Keratinocyte (primary cell): Measurements from ENCODE around the gene AGFG2. TPM values are rescaled to one million over a fixed set of nuclear protein-coding genes. Genes with fewer than 3 reads are reported as not detected.

Experiments used
- DNase-seq: peaks from one replicate; pipeline ENCODE4 v3.0.0-alpha.2; 2011; ENCODE audit warnings: low read depth, missing footprints, low spot score
- FAIRE-seq: peaks from 2 replicates; lab custom pipeline; 2011; peaks lifted over from hg19 to GRCh38; lab: Jason Lieb, UNC
- H2AFZ ChIP-seq: 2 replicates; pipeline ENCODE4 v1.6.0; 2012; ENCODE audit warnings: low read length, control low read depth, inconsistent platforms; ENCODE audit not compliant: control insufficient read depth
- H3K27ac ChIP-seq: 2 replicates; pipeline ENCODE4 v1.5.1; 2011; ENCODE audit warnings: low read length; ENCODE audit not compliant: control insufficient read depth, insufficient read depth
- H3K27me3 ChIP-seq: 3 replicates; pipeline ENCODE4 v1.6.0; 2011; ENCODE audit warnings: low read length; ENCODE audit not compliant: control insufficient read depth, insufficient read depth; ENCODE audit errors: extremely low read depth
- H3K36me3 ChIP-seq, 2 experiments: 2 replicates in 1 of 2; 3 replicates in 1 of 2; pipeline ENCODE4 v1.5.1; 2011; ENCODE audit warnings: low read length in 2 of 2, mild to moderate bottlenecking in 1 of 2; ENCODE audit not compliant: control insufficient read depth in 2 of 2, insufficient read depth in 2 of 2; ENCODE audit errors: extremely low read depth in 1 of 2
- H3K4me1 ChIP-seq: 3 replicates; pipeline ENCODE4 v1.5.1; 2011; ENCODE audit warnings: low read length; ENCODE audit not compliant: control insufficient read depth, insufficient read depth; ENCODE audit errors: extremely low read depth
- H3K4me2 ChIP-seq: 3 replicates; pipeline ENCODE4 v1.6.0; 2011; ENCODE audit warnings: low read depth, low read length; ENCODE audit not compliant: control insufficient read depth, insufficient read depth; ENCODE audit errors: extremely low read depth
- H3K4me3 ChIP-seq, 3 experiments: fragments of 200-600 bp in 1 of 3; sonication (generic) in 1 of 3; 2 replicates in 2 of 3; 3 replicates in 1 of 3; pipeline ENCODE4 v1.5.1; 2011 to 2016; ENCODE audit warnings: low read length in 3 of 3, mild to moderate bottlenecking in 3 of 3, control low read depth in 2 of 3, inconsistent platforms in 1 of 3, low read depth in 1 of 3, mixed read lengths in 1 of 3, mixed run types in 1 of 3, moderate library complexity in 1 of 3; ENCODE audit not compliant: control insufficient read depth in 2 of 3, insufficient read depth in 2 of 3; ENCODE audit errors: extremely low read depth in 1 of 3
- H3K79me2 ChIP-seq: 2 replicates; pipeline ENCODE4 v1.6.0; 2012; ENCODE audit warnings: low read length; ENCODE audit not compliant: control insufficient read depth, insufficient read depth
- H3K9ac ChIP-seq: 3 replicates; pipeline ENCODE4 v1.6.0; 2011; ENCODE audit warnings: low read length; ENCODE audit not compliant: control insufficient read depth, insufficient read depth; ENCODE audit errors: extremely low read depth
- H3K9me1 ChIP-seq: 3 replicates; pipeline ENCODE4 v1.6.0; 2011; ENCODE audit warnings: low read length; ENCODE audit not compliant: control insufficient read depth, insufficient read depth; ENCODE audit errors: extremely low read depth
- H3K9me3 ChIP-seq: 2 replicates; pipeline ENCODE4 v1.5.1; 2012; ENCODE audit warnings: low read depth, low read length; ENCODE audit not compliant: control insufficient read depth
- H4K20me1 ChIP-seq: 3 replicates; pipeline ENCODE4 v1.6.0; 2011; ENCODE audit warnings: low read length; ENCODE audit not compliant: control insufficient read depth, insufficient read depth; ENCODE audit errors: extremely low read depth
- CTCF ChIP-seq, 3 experiments: IDR thresholded peaks in 1 of 3; conservative IDR thresholded peaks in 1 of 3; optimal IDR thresholded peaks in 1 of 3; 2 replicates in 2 of 3; 3 replicates in 1 of 3; pipeline versions ENCODE3 to v1.5.1; 2011; ENCODE audit warnings: low read length in 3 of 3, mild to moderate bottlenecking in 3 of 3, moderate library complexity in 2 of 3, control low read depth in 1 of 3, inconsistent platforms in 1 of 3; ENCODE audit not compliant: insufficient read depth in 2 of 3; ENCODE audit errors: extremely low read depth in 1 of 3
- EZH2 ChIP-seq: IDR thresholded peaks from one replicate; pipeline ENCODE4 v1.6.1; 2012; ENCODE audit warnings: inconsistent platforms, mild to moderate bottlenecking, low read length, moderate library complexity
- dilution Hi-C: fragments of 300-500 bp; cut with MboI; formaldehyde crosslinking; loops from one replicate; pipeline ENCODE4 v1.7.0; 2020; ENCODE audit warnings: low sequenced_read_pairs; ENCODE audit not compliant: extremely low pct_ligation_motif_present
- polyA plus RNA-seq, 5 experiments: library from polyadenylated mRNA; depleted of rRNA in 3 of 5; stranded (reverse) in 3 of 5; stranded (forward) in 1 of 5; unstranded in 1 of 5; fragments of >200 nt; gene quantifications; 1 replicate in 1 of 5; 2 replicates in 3 of 5; 3 replicates in 1 of 5; pipeline versions ENCODE4 v1.2.1 to v1.2.3, GENCODE V29; 2011 to 2012; ENCODE audit warnings: missing spikeins in 2 of 5, low read depth in 1 of 5, low replicate concordance in 1 of 5

The AGFG2 gene
- polyA plus RNA-seq, 1 donor (not counting 4 experiments of a cell fraction or from before 2014, with no cell fraction given), result 3.4 TPM

- Histone ChIP-seq H3K27ac (peak overlapping the region; percentile 64), H3K4me2 (peak overlapping the region; percentile 98), H3K27me3 (no peaks in the 10 kb centered on the region), H2AFZ (peak overlapping the region; percentile 97), H3K4me3 (peak overlapping the region; percentile 9 to 91 (median 59)), H4K20me1 (no peaks in the 10 kb centered on the region), H3K9me3 (no peaks in the 10 kb centered on the region), H3K79me2 (no peaks in the 10 kb centered on the region), H3K9ac (peak overlapping the region; percentile 46), H3K9me1 (no peaks in the 10 kb centered on the region), H3K36me3 (no peaks in the 10 kb centered on the region), H3K4me1 (peaks cover 10% of the 10 kb centered on the region)
- DNase-seq (no peak), FAIRE-seq (no peak)
- TF ChIP-seq CTCF (optimal IDR thresholded peaks at IDR 0.05 in 1 of 3, IDR thresholded peaks at IDR 0.05 in 1 of 3, conservative IDR thresholded peaks at IDR 0.05 in 1 of 3; ENCODE audit: extremely low read depth in 1 of 3, insufficient read depth in 2 of 3, low read length in 3 of 3), result no peak
- TF ChIP-seq EZH2, result no peak
- dilution Hi-C loops, result no loop called here
Observed at GRCh38 chr7:100538348-100538653, 702 bp upstream of the AGFG2 start.

- FAIRE-seq, result no peak
- dilution Hi-C loops, result no loop called here
- H3K27ac ChIP-seq, result no peak overlapping the region
Observed at GRCh38 chr7:100539436-100540006, 518 bp downstream of the AGFG2 start.

More at GRCh38 chr7:100539436-100540006, 518 bp downstream of the AGFG2 start:
- H3K79me2 ChIP-seq, result no peaks in the 10 kb centered on the region
- peaks cover 10% of the 10 kb centered on the region for H3K4me1 ChIP-seq
- no peaks in the 10 kb centered on the region for H3K9me1 ChIP-seq
- H3K9me3 ChIP-seq, result no peaks in the 10 kb centered on the region
- no peaks in the 10 kb centered on the region for H4K20me1 ChIP-seq
- peak overlapping the region; percentile 79 for H2AFZ ChIP-seq
- peak overlapping the region; percentile 98 for H3K4me2 ChIP-seq
- H3K4me3 ChIP-seq, result peak overlapping the region; percentile 72 to 84 (median 74)
- peak overlapping the region; percentile 55 for H3K9ac ChIP-seq
- H3K36me3 ChIP-seq, result no peaks in the 10 kb centered on the region
- no peaks in the 10 kb centered on the region for H3K27me3 ChIP-seq
- no peak for TF ChIP-seq CTCF (optimal IDR thresholded peaks at IDR 0.05 in 1 of 3, IDR thresholded peaks at IDR 0.05 in 1 of 3, conservative IDR thresholded peaks at IDR 0.05 in 1 of 3; ENCODE audit: extremely low read depth in 1 of 3, insufficient read depth in 2 of 3, low read length in 3 of 3)
- TF ChIP-seq EZH2, result no peak
- no peak for DNase-seq
